HG03354 (cell line): ENCODE results near the gene SCAMP3.

Source experiments
- ATAC-seq: cut with Tn5 transposase; IDR thresholded peaks from one replicate; pipeline ENCODE4 v1.9.1; 2021; ENCODE audit warnings: mild to moderate bottlenecking; ENCODE audit not compliant: unreplicated experiment, poor library complexity, severe bottlenecking

SCAMP3 gene

DNA sequence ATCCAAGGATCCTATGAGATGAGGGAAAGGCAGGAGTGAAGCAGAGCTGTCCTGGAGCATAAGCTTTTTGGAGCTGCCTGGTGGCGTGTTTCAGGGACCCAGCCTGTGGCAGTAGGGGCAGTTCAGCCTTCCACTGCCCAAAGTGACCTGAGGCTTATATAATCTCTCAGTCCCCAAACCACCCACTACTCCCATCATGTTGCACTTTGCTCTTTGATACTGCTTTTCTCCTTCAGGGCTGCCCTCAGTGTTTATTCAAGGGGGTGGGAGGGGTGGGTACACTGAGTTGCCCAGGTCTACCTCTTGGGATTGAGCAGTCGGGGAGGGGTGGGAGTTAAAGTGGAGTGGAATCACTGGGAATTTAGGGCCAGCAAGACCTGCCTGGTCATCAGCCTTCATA is 24.4 kb upstream of the SCAMP3 start:
- ATAC-seq = no peak

DNA sequence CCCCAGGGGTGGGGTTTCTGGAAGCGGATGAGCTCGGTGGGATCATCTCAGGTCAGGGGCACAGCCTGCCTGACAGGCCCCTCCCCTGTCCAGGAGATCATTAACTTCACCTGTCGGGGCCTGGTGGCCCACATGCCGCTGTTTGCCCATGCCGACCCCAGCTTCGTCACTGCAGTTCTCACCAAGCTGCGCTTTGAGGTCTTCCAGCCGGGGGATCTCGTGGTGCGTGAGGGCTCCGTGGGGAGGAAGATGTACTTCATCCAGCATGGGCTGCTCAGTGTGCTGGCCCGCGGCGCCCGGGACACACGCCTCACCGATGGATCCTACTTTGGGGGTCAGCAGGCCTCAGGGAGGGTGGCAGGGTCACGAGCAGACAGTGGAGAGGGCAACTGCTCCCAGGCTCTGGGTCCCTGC is 23.5 kb upstream of the SCAMP3 start:
- ATAC-seq = no peak

DNA sequence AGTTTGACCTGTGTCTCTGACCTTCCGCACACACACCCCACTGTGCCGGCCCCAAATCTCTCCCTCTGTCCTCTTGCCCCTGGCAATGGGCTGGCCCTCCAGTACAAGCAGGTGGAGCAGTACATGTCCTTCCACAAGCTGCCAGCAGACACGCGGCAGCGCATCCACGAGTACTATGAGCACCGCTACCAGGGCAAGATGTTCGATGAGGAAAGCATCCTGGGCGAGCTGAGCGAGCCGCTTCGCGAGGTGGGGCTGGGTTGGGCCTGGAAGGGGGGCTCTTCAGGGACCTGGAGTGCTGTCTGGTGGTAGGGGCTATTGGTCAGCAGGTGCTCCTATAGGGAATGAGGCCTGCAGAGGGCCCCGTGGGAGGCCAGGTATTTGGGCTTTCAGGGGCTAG is 22.9 kb upstream of the SCAMP3 start:
- no peak for ATAC-seq

DNA sequence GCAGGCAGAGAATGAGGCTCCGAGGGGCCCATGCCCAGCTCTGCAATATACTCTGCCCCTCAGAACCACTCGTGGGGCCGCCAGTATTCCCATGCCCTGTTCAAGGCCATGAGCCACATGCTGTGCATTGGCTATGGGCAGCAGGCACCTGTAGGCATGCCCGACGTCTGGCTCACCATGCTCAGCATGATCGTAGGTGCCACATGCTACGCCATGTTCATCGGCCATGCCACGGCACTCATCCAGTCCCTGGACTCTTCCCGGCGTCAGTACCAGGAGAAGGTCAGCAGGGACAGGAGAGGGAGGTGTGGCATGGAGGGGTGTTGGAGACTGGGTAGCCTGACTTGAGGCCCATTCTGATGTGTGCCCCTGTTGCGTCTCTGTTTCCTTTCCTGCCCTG is 22.3 kb upstream of the SCAMP3 start:
- no peak for ATAC-seq

DNA sequence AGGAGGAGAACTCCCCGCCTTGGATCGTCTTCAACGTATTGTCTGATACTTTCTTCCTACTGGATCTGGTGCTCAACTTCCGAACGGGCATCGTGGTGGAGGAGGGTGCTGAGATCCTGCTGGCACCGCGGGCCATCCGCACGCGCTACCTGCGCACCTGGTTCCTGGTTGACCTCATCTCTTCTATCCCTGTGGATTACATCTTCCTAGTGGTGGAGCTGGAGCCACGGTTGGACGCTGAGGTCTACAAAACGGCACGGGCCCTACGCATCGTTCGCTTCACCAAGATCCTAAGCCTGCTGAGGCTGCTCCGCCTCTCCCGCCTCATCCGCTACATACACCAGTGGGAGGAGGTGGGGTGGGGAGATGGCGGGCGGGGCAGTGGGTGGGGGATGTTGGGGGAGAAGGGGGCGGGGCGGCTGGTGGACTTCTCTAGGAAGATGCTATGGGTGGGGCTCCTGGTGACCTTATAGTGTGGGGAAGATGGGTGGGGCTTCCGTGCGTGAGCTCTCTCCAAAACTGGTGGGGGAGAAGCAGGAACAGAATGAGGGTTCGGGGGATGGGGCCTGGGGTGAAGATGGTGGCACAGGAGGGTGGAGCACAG is 20.4 kb upstream of the SCAMP3 start:
- ATAC-seq = no peak

DNA sequence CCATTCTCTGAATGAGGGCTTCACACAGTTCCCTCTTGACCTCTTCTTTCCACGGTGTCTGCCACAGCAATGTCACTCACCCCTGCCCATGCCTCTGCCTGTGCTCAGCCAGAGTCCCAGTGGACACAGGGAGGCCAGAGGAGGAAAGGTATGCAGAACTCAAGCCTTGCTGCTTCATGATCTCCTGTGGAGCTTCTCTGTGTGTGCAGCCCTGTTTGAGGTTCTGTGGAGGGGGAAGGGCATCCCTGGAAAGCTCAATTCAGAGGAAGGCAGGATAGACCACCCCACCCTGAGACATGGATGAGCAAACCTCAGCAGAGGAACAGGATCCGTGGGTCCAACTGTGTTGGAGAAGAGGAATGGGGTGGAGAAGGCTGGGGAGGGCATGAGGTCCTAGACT is 17.1 kb upstream of the SCAMP3 start:
- ATAC-seq = no peak

DNA sequence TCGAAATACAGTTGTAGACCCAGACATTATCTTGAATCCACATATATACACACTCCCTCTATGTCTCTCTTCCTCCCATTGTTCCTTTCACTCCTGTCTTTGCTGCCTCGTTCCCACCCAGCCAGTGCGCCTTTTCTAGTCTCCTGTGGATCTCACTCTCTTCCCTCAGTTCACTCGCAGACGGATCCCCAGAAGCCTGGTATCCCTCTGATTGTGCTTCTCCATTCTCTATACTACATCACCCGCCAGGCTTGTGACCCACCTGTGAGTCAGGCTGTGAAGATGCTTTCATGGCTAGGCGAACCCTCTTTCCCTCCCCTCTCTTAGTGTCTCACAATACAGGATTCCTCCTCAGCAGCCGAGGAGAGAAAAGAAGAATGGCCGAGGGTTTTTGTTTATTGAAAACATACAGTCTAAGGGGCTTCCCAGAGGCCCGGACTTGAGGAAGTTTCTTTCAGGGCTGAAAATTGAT is 16.6 kb upstream of the SCAMP3 start:
- ATAC-seq = no peak

DNA sequence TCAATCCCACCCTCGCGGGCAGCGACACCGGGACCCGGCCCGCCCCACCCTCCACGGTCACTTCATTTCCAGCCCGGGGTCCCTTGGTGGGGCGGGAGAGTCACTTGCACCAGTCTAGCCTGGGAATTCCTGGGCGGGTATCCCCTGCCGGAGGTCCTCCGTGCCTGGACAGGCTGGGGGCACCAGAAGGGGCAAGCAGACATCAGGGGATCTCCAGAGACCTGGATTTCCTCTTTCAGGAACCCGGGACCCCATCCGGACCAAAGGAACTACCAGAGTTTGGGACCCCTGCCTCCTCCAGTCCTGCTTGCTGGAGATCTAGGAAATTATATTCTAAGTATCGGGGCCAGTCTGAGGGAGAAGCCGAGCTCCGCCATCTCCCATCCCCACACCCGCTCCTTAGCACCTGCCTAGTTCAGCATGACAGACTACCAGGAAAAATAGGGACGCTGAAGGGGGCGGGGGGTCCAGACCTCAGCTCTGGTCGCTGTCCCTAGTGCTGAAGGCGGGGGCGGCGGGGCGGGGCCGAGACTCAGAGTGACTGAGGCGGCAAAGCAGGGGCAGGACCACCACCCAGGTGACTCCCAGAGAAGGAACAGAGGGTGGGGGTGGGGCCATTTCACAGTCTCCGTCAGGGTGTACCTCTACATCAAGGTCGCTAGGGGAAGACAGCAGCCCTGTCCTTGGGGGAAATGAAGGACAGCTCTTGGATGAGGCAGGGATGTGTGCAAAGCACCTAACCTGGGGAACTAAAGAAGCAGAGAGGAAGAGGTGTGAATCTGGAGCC is 15.9 kb upstream of the SCAMP3 start:
- no peak for ATAC-seq

DNA sequence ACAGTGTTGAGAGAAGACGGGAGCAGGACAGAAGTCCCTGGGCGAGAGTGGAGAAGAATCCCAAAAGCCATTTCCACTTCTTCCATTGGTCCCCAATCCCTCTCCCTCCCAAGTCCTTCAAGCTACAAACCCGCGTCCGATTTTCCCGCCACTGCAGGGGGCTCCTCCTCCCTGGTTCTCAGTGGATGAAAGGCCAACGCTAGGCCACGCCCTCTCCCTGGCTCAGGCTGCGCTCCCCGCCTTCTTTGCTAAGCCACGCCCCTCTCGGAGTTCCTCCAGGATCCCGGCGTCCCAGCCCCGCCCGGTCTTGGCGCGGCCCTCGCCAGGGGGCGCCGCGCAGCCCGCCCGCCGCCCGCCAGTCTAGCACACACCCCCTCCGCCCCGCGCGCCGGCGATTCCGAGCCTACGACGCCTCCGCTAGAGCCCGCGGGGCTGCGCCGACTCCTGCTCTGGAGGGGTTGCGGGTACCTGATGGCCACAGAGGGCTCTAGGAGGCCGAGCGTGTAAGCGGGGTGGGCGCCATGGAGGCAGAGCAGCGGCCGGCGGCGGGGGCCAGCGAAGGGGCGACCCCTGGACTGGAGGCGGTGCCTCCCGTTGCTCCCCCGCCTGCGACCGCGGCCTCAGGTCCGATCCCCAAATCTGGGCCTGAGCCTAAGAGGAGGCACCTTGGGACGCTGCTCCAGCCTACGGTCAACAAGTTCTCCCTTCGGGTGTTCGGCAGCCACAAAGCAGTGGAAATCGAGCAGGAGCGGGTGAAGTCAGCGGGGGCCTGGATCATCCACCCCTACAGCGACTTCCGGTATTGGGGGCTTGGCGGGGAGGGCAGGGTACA is 15.1 kb upstream of the SCAMP3 start, which contains the start of gene HCN3:
Gene HCN3 (plus strand): TSS at position 394 of the 832 bp plus-strand sequence. CDS start 128 bp downstream, at position 522.
- ATAC-seq = peak; percentile 62

DNA sequence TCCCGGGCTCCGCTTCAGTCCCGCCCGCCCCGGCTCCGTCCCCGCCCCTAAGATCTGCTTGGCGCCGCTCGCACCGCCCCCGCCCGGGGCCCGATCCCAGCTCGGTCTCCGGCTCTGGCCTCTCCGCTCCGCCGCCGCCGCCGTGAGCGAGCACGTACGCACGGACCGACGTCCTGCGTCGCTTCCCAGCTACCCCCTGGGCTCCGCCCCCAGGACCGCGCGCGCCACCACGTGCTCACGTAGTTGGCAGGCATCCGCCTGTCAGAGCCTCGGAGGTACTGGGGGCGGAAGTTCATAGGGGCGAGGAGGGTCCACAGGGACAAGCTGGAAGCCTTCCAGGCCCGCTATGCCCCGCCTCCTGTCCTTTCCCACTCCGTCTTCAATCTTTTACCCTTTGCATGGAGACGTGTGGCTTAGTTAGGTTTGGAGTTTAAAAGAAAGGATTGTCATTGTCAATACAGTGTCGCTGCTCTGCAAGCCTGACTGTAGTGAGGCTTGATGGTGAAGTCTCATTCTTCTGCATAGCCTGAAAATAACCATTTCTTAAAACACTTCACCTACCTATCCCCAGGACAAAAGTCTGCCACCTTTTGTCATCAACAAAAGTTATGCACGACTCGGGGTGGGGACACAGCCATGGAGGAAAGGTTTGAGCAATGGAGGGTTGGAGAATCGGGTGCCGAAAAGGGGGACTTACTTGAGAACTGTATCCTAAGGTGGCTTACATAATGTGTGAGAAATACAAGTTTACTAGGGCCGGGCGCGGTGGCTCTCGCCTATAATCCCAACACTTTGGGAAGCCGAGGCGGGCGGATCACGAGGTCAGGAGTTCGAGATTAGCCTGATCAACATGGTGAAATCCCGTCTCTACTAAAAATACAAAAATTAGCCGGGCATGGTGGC is 11.4 kb upstream of the SCAMP3 start, which contains the start of gene CLK2:
Gene CLK2 (minus strand): TSS at position 162 of the 903 bp plus-strand sequence. CDS start 2,527 bp downstream, outside the sequence.
- ATAC-seq = peak; percentile 81

DNA sequence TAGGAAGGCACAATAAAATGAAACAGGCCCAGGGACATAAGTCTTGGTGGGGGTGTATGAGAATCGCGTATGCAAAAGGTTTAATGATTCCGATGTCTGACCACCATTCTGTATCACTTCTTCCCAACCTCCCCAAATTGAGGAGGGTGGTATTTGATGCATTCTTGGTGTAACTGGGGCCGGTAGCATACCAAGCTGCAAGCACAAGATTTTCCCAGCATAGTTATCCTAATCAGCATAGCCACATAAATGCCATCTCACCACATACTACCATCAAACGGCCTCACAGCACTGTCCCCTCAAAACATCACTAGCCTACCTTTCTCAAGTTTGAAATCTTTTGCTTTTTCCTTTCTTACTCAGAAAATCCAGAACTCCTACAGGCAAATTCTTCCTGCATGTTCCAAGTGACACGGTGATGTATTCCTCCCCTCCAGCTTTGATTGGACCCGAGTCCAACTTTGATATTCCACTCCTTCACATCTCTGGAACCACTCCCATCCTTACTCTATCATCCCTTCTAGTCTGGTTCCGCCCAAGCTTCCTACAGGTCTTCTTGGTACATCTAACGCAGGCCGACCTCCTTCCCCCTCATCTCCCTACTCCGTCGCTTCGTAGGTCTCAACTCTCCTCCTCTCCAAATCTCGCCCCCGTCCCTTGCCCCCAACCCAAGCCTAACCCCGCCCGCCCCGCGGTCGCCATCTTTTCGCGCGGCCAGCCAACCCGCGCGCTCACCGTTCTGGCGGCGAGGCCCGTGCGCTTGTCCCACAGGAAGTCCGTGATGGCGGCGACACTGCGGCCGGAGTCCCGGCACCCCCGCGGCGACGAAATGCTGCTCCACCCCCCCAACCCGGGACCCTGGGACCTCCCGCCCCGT is 10.5 kb upstream of the SCAMP3 start:
- peak; percentile 44 for ATAC-seq

DNA sequence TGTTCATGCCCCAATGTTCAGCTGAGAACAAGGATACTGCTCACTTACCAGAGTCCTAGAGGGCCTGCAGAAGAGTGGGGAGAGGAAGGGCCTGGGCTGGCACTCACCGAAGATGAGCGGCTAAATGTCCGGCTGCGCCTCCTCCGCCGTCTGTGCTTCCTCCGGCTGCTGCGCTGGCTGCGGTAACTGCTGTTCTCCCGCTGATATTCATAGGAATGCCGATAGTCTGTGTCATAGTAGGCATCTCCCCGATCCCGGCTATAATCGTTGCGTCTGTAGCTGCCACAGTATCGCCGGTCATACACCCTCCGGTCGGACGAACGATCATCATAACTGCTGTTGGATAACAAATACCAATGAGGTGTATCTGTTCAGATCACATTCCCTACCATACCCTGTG is 7.2 kb upstream of the SCAMP3 start:
- ATAC-seq = no peak

DNA sequence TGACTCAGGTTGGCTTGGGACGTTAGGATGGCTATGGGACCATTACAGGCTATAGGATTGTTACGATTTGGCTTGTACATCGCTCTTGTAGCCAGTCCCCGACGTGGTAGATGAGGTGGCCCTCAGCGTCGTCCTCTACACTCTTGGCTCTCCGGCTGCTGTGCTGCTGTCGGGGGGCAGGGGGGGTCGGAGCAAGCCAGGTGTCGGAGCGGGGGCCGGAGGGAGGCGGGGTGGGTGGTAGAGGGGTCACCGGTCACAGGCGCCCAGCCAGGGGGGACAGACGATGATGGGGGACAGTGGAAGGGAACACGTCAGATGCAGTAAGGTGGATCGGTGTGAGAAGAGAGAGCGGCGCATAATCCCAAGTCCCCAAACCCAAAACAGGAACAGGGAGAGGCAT is 6.5 kb upstream of the SCAMP3 start:
- ATAC-seq = no peak

DNA sequence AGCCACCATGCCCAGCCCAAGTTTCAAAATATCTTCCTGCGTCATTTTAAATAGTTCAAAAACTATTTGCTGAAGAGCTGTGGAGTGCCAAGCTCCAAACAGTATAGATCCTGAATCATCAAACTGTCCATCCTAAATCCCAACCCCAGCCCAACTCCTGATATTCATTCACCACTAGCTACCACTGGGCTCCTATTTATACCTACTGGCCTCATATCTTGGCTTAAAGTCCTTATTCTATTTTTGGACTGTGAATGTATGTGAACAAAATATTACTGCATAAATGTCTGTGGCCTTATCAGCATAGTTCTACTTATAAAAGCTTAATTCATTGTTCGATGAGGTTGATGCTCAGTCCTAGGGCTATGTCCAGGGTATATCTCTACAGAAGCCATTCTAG is 5.2 kb upstream of the SCAMP3 start:
- no peak for ATAC-seq

DNA sequence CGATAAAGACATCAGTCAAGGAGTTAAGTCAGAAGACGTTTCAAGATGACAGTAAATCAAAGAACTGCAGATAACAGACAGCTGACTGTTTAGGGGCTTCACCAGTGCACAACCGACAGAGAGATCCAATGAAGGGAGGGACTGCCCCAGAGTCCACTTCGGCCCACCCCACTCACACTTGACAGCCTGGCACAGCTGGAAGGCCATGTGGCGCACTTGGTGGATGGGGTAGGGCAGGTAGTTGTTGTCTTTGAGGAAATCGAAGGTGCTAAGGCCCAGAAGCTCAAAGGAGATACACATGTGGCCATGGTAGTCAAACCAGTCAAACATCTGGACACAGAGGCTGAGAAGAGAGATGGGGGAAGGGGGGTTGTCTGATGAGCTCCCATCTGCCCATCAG is 4.4 kb upstream of the SCAMP3 start:
- no peak for ATAC-seq

DNA sequence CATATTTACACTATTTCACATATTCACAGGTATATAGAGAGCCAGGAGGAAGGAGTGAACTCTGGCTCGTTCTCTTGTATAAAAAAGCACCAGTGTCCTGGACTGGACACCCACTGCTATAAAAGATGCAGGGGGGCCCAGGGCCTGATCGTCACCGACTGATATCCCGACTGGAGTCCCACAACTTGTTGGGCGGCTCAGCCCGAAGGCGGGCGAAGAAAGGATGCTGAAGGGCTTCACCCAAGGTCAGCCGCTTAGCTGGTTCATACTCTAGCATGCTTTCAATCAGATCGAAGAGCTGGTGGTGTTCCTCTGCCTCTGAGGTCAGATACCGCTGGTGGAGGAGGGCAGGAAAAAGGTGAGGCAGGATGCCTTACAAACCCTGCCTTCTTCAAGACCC is 907 bp upstream of the SCAMP3 start:
- ATAC-seq = no peak

DNA sequence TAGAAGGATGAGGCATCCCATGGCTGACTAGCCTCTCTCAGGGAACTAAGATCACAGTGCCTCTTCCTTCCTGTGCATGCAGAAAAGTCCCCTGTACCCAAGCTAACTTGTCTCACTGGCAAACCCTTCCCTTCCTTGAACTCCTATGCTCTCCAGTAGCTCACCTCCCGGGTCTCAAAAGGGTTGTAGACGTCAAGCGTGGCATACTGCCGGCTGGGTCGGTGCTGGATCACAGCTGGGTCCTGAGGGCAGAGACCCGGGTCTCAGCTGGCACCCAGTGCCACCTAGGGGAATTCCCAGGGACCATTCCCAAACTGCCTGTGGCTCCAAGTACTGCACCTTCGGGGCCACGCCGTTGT is 688 bp downstream of the SCAMP3 start:
- ATAC-seq = peak; percentile 4

DNA sequence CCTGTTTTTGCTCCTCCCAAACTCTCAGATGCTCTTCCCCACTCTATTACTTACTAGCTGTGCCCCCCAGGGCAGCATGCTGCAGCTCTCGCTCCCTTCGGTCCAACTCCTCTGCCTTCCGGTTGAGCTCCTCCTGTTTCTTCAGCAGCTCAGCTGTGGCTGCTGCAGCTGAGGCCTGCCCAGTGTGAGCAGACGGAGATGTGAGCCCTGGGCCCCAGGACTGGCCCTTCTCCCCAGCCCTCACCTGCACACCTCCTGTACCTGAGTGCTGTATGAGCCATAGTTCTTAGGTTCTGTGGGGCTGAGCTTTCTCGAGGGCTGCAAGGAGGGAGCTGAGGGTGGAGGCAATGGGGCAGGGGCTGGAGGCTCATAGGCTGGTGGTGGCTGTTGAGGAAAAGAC is 1.9 kb downstream of the SCAMP3 start:
- no peak for ATAC-seq
